Adrenal gland (tissue), 12 donors: ENCODE results near the gene MVB12B. TPM values are rescaled to one million over a fixed set of nuclear protein-coding genes. Genes with fewer than 3 reads are reported as not detected.

Experiments used
- DNase-seq, 7 donors: peaks; one replicate each; pipeline ENCODE4 v3.0.0-alpha.2; 2019 to 2020
- H3K27ac ChIP-seq, 5 donors: fragments of 200-600 bp; sonication (generic) in 4 of 5; 1 replicate in 3 of 5; 2 replicates in 2 of 5; pipeline versions ENCODE4 v1.5.1 to v1.8.0; 2016 to 2020; ENCODE audit warnings: mild to moderate bottlenecking in 1 of 5
- H3K27me3 ChIP-seq: fragments of 200-600 bp; 2 replicates; pipeline ENCODE4 v1.8.0; 2021
- H3K36me3 ChIP-seq, 2 donors: fragments of 200-600 bp; replicated peaks in 1 of 2; 1 replicate in 1 of 2; 2 replicates in 1 of 2; pipeline versions ENCODE4 v1.5.1 to v1.8.0; 2018 to 2022
- H3K4me1 ChIP-seq, 2 donors: fragments of 200-600 bp; replicated peaks in 1 of 2; 1 replicate in 1 of 2; 2 replicates in 1 of 2; pipeline versions ENCODE4 v1.5.1 to v1.8.0; 2018 to 2021
- H3K4me3 ChIP-seq, 4 donors: fragments of 200-600 bp; sonication (generic) in 3 of 4; one replicate each; pipeline ENCODE4 v1.5.1; 2016 to 2018
- H3K9me3 ChIP-seq, 3 donors: fragments of 200-600 bp; sonication (generic) in 1 of 3; replicated peaks in 1 of 3; 1 replicate in 2 of 3; 2 replicates in 1 of 3; pipeline versions ENCODE4 v1.5.1 to v1.8.0; 2016 to 2021
- POLR2A ChIP-seq, 2 donors: fragments of 450-650 bp; IDR thresholded peaks; one replicate each; pipeline ENCODE4 v1.6.1; 2017; ENCODE audit warnings: antibody characterized with exemption in 2 of 2, mild to moderate bottlenecking in 2 of 2, moderate library complexity in 1 of 2
- WGBS, 4 donors: extraction: QIAGEN DNeasy Blood & Tissue Kit in 2 of 4; methylation state at CpG; one replicate each; pipeline versions ENCODE4 v1.1.5 to v1.1.7; 2013 to 2017; 5-methylcytosine and 5-hydroxymethylcytosine counted together
- intact Hi-C, 2 donors: fragments of 100-400 bp; cut with DNase I; formaldehyde crosslinking; loops; one replicate each; pipeline versions ENCODE4 v1.14.1 to v1.15.0; 2022 to 2023
- polyA plus RNA-seq, 3 donors: library from polyadenylated mRNA; stranded (reverse); fragments of 200-250 nt in 2 of 3; fragments of 350-450 nt in 1 of 3; fragmentation: Illumina TruSeq in 1 of 3; extraction: RNeasy Lipid Tissue Mini Kit (QIAGEN cat#74804) in 1 of 3; gene quantifications; one replicate each; pipeline ENCODE4 v1.2.3, GENCODE V29; 2013 to 2014
- total RNA-seq, 9 donors: library from RNA; depleted of rRNA in 4 of 9; stranded (reverse); fragments of >200 nt in 4 of 9; fragments of 120-200 nt in 1 of 9; fragmentation: NEBNext Ultra II Directional in 1 of 9; extraction: Animal tissue kit (Norgen Biotek cat#: 25700) in 1 of 9; gene quantifications; one replicate each; pipeline versions ENCODE4 v1.1.0 to v1.2.4, GENCODE V29; 2013 to 2023
- TF ChIP-seq, protein P1 (sequence below), 6 experiments: fragments of 450-650 bp in 4 of 6; fragments of 200-600 bp in 2 of 6; sonication (generic) in 1 of 6; IDR thresholded peaks; 1 replicate in 5 of 6; 2 replicates in 1 of 6; pipeline versions ENCODE4 v1.5.1 to v1.8.0; 2016 to 2021; ENCODE audit warnings: antibody characterized with exemption in 6 of 6, mild to moderate bottlenecking in 2 of 6, moderate library complexity in 1 of 6
- donor health status: healthy with polysubstance abuse.
- donor health status: Bipolar disorder and iron deficiency.
- donor health status: DM: yes; HTN: yes; CAD: no.
- donor health status: DM: no; HTN: no; CAD: no.
- donor health status: DM: no; HTN: no; CAD: no.
- donor health status: DM: yes; HTN: yes; CAD: no.

Gene MVB12B
- total and polyA plus RNA-seq, 12 donors: 3.7 to 20.5 (median 12.8) TPM

DNA sequence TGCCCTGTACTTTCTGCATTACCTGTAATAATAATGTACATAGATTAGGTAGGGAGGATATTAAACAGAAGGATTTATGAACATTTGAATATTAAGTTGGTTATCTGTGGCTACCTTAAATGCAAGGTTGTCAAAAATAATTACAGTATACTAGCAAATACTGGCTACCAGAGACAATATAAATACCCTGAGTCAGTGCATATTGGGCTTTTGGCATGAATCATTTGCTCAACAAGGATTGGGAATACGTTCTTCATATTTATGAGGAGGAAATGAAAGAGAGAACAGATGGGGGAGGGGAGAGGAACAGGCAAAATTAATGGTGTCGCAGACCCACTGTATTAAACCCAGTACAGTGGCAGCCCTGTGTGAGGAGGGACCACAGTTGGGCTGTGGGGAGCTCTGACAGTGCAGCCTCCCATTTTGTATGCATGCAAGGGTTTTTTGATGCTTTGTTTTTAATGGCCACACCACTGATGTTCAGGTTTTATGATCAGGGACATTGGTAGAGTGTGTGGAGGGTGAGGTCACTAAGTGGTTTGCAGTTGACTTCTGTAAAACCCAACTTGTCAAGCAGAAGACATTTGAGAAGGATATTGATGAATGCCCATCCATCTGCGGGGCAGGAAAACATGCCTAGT, 56.9 kb downstream of the MVB12B start:
- Histone ChIP-seq H3K27ac (peak overlapping the region in 1 of 5 donors; percentile 25), H3K9me3 (no peaks in the 10 kb centered on the region), H3K36me3 (no peaks in the 10 kb centered on the region), H3K4me1 (peaks cover 0 to 14% of the 10 kb centered on the region in 2 donors), H3K27me3 (no peaks in the 10 kb centered on the region), H3K4me3 (no peak overlapping the region)
- intact Hi-C loops: loop anchor here in 1 of 2 donors (10.0 kb wide), 1 partner anchor 49 kb away; no protein-coding TSS in a partner anchor
- peak in 2 of 7 donors; percentile 4 to 15 for DNase-seq
- 71 to 80% (median 75%) methylated on average over 3 of the region's 3 CpGs for WGBS, 4 donors
- TF ChIP-seq, protein P1, sequence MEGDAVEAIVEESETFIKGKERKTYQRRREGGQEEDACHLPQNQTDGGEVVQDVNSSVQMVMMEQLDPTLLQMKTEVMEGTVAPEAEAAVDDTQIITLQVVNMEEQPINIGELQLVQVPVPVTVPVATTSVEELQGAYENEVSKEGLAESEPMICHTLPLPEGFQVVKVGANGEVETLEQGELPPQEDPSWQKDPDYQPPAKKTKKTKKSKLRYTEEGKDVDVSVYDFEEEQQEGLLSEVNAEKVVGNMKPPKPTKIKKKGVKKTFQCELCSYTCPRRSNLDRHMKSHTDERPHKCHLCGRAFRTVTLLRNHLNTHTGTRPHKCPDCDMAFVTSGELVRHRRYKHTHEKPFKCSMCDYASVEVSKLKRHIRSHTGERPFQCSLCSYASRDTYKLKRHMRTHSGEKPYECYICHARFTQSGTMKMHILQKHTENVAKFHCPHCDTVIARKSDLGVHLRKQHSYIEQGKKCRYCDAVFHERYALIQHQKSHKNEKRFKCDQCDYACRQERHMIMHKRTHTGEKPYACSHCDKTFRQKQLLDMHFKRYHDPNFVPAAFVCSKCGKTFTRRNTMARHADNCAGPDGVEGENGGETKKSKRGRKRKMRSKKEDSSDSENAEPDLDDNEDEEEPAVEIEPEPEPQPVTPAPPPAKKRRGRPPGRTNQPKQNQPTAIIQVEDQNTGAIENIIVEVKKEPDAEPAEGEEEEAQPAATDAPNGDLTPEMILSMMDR (IDR thresholded peaks at IDR 0.05): no peak
- TF ChIP-seq POLR2A (IDR thresholded peaks at IDR 0.05): no peak

DNA sequence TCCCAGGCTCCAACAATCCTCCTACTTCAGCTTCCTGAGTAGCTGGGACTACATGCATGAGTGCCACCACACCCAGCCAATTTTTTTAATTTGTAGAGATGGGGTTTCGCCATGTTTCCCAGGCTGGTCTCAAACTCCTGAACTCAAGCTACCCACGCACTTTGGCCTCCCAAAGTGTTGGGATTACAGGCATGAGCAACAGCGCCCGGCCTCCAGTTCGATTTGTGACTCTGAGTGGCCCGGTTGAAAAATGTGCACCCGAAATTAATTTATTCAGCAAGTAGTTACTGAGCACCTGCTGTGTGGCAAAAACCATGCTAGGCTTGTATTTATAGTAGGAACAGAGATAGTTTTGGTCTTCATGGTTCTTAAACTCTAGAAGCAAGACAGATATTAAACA, 58.3 kb downstream of the MVB12B start:
- H3K27me3 ChIP-seq: no peaks in the 10 kb centered on the region
- peak in 1 of 7 donors; percentile 34 for DNase-seq
- no peak overlapping the region for H3K27ac ChIP-seq
- TF ChIP-seq POLR2A (IDR thresholded peaks at IDR 0.05): no peak
- TF ChIP-seq, protein P1 (IDR thresholded peaks at IDR 0.05): no peak
- intact Hi-C loops: loop anchor here in 1 of 2 donors (10.0 kb wide), 1 partner anchor 50 kb away; no protein-coding TSS in a partner anchor
- H3K4me1 ChIP-seq: peaks cover 0 to 9% of the 10 kb centered on the region in 2 donors
- no peaks in the 10 kb centered on the region for H3K9me3 ChIP-seq
- no peaks in the 10 kb centered on the region for H3K36me3 ChIP-seq
- H3K4me3 ChIP-seq: no peak overlapping the region
- WGBS, 4 donors: 98 to 100% (median 98%) methylated on average over 7 of the region's 7 CpGs

DNA sequence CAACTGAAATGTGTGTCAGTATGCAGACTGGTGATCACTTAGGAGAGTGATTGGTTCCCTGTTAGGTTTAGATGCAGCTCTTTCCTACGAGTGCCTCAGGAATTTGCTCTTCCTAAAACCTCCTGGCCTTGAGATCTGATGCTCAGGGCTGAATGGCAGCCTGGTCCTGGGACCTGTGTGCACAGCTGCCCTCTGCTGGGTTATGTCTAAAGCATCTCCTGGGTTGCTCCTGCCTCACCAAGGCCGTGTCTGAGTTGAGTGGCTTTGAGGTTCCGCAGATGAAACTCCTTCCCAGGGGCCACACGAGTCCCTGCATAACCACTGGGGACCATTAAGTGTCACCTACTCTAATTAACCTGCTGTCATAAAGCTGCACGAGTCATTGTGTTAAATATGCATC, 59.5 kb downstream of the MVB12B start:
- 64 to 81% (median 74%) methylated on average over 5 of the region's 5 CpGs for WGBS, 4 donors
- Histone ChIP-seq H3K9me3 (no peaks in the 10 kb centered on the region), H3K4me1 (peaks cover 0 to 6% of the 10 kb centered on the region in 2 donors), H3K36me3 (no peaks in the 10 kb centered on the region), H3K27ac (no peak overlapping the region), H3K4me3 (no peak overlapping the region), H3K27me3 (no peaks in the 10 kb centered on the region)
- no peak for TF ChIP-seq POLR2A (IDR thresholded peaks at IDR 0.05)
- TF ChIP-seq, protein P1 (IDR thresholded peaks at IDR 0.05): peak in 1 of 6 experiments; percentile 7
- intact Hi-C loops: loop anchor here in 1 of 2 donors (10.0 kb wide), 1 partner anchor 51 kb away; no protein-coding TSS in a partner anchor
- DNase-seq: peak in 1 of 7 donors; percentile 53

DNA sequence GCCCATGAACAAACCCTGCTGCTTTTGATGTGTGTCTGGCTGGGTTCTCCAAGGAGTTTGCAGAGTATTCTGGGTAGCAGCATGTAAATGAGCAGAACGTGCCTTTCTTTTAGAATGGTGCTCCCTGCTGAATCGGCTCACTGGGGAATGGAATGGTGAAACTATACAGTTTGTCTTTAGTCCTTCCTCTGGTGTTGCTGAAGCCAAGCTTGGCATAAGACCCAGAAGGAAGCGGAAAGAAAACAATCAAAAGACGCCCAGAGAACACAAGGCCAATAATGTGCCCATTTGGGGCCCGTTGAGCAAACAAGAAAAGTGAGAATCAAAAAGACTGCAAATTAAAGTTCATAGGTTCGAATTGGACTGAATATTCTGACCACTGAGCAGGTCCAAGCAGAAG, 60.1 kb downstream of the MVB12B start:
- no peak for TF ChIP-seq POLR2A (IDR thresholded peaks at IDR 0.05)
- TF ChIP-seq, protein P1 (IDR thresholded peaks at IDR 0.05): no peak
- 76 to 83% (median 82%) methylated on average over 6 of the region's 6 CpGs for whole genome bisulfite sequencing, 4 donors
- no peaks in the 10 kb centered on the region for H3K36me3 ChIP-seq

More for the DNA sequence above, 60.1 kb downstream of the MVB12B start:
- no peaks in the 10 kb centered on the region for H3K9me3 ChIP-seq
- H3K27ac ChIP-seq: no peak overlapping the region
- no peak overlapping the region for H3K4me3 ChIP-seq
- no peaks in the 10 kb centered on the region for H3K27me3 ChIP-seq
- peaks cover 0 to 6% of the 10 kb centered on the region in 2 donors for H3K4me1 ChIP-seq
- intact Hi-C loops: loop anchor here in 1 of 2 donors (10.0 kb wide), 1 partner anchor 52 kb away; no protein-coding TSS in a partner anchor
- DNase-seq: peak in 1 of 7 donors; percentile 39
